ENCODE results near the gene NYAP1. TPM values are rescaled to one million over a fixed set of nuclear protein-coding genes. Genes with fewer than 3 reads are reported as not detected.
A peak's percentile ranks its signal among the peaks of the same experiment; 100 is the strongest.

Gene NYAP1
- total RNA-seq, 2 experiments from 2014 or later, result 0.66 to 0.75 TPM

DNA sequence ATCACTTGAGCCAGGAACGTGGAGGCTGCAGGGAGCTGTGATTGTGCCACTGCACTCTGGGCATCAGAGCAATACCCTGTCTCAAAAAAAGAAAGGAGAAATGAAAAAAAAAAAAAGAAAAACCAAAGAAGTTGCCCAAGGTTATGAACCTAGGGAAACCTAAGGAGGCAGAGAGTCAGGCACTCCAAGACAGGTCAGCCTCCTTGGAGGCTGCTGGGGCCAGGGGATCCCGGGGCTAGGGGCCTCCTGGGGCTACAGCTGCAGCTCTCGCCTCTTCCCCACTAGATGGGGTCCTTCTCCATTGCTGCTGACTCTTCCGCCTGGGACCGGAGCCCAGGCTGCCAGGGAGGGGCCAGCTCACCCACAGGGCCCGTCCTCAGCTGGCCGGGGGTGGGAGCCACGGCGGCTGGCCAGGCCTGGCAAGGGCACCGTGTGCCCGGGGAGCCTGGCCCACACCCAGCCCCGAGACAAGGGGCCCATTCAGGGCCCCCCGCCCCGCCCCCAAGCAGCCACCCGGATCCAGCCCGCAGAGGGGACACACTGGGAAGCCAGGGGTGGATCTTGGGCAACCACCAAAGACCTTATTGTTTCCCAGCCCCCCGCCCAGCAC is 17.9 kb upstream of the NYAP1 start:
- no peaks in the 10 kb centered on the region for H3K9me3 ChIP-seq (ENCODE audit: control insufficient read depth in 1 of 2, insufficient read depth in 1 of 2, low read length in 2 of 2)
- no peak for DNase-seq
- no peaks in the 10 kb centered on the region for H3K27me3 Mint-ChIP-seq
- TF ChIP-seq, protein P1, sequence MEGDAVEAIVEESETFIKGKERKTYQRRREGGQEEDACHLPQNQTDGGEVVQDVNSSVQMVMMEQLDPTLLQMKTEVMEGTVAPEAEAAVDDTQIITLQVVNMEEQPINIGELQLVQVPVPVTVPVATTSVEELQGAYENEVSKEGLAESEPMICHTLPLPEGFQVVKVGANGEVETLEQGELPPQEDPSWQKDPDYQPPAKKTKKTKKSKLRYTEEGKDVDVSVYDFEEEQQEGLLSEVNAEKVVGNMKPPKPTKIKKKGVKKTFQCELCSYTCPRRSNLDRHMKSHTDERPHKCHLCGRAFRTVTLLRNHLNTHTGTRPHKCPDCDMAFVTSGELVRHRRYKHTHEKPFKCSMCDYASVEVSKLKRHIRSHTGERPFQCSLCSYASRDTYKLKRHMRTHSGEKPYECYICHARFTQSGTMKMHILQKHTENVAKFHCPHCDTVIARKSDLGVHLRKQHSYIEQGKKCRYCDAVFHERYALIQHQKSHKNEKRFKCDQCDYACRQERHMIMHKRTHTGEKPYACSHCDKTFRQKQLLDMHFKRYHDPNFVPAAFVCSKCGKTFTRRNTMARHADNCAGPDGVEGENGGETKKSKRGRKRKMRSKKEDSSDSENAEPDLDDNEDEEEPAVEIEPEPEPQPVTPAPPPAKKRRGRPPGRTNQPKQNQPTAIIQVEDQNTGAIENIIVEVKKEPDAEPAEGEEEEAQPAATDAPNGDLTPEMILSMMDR (IDR thresholded peaks at IDR 0.05), result no peak
- no peak overlapping the region for H3K4me3 ChIP-seq (ENCODE audit: low read length)
- no peaks in the 10 kb centered on the region for H3K9me3 Mint-ChIP-seq
- H3K36me3 ChIP-seq (ENCODE audit: insufficient read depth, low read length), result peaks cover 66% of the 10 kb centered on the region
- no peaks in the 10 kb centered on the region for H3K27me3 ChIP-seq (ENCODE audit: control insufficient read depth in 1 of 2, insufficient read depth in 2 of 2, low read length in 2 of 2)
- no peak for ATAC-seq (ENCODE audit: poor library complexity)
- POLR2A ChIA-PET, result interaction anchor here (0.8 to 2.1 kb wide), 3 partner anchors 10 to 317 kb away, joined by 3 to 7 read pairs (median 5); partner anchors contain the start of genes LAMTOR4 and PPP1R35
- no peak overlapping the region for H3K4me3 Mint-ChIP-seq
- no peak overlapping the region for H3K27ac Mint-ChIP-seq
- H3K36me3 Mint-ChIP-seq (ENCODE audit: low read depth), result peaks cover 66% of the 10 kb centered on the region
- no peak overlapping the region for H3K27ac ChIP-seq (ENCODE audit: low read depth in 1 of 2, low read length in 2 of 2)
- H3K4me1 Mint-ChIP-seq (ENCODE audit: low read depth), result peaks cover 14% of the 10 kb centered on the region
- peaks cover 18% of the 10 kb centered on the region for H3K4me1 ChIP-seq (ENCODE audit: insufficient read depth, low read length)
- intact Hi-C loops (cut with DNase I, micrococcal nuclease), result loop anchor here in 1 of 2 experiments (10.0 kb wide), 1 partner anchor 589 kb away; no protein-coding TSS in a partner anchor
- CTCF ChIA-PET, result interaction anchor here (1.2 kb wide), 1 partner anchor 94 kb away, joined by 9 read pairs; no protein-coding TSS in a partner anchor

DNA sequence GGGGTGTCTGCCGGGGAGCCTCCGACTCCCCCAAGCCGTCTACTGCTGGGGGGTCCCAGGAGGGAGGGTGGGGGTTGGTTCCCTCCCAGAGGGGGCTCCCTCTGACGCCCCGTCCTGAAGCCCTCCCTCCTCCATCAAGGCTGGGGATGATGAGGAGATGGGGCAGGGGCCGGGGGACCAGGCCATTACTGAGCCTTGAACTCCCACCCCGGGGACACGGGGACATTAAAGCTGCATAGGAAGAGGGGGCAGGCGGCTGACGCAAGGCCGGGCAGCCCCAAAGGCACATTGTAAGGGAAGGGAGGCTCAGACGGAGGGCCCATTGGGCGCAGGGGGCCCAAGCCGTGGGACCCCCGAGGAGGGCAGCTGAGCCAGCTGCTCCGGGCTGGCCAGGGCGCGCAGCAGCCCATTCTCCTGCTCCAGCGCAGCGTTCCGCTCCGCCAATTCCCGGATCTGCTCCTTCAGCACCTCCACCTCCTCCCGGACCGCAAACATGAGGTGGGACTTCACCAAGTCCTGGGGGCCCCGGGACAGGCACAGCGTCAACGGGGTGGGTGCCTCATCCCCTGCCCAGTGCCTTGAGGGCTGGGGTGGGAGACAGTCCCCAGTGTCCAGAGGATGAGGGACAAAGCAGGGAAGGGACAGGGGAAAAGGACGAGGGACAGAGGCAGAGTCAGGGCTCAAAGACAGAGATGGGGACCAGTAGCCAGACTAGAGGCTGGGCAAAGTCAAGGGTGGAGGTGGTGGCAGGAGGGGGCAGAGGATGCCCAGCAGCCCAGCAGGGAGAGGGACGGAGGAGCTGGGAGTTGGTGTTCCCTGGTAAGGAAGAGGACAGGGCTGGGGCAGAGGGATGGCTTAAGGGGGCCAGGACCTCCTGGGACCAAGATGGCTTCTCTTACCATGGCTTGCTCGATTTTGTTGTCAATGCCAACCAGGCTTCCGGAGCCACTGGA is 16.8 kb upstream of the NYAP1 start:
- Histone ChIP-seq H3K9me3 (ENCODE audit: control insufficient read depth in 1 of 2, insufficient read depth in 1 of 2, low read length in 2 of 2) (no peaks in the 10 kb centered on the region), H3K4me1 (ENCODE audit: insufficient read depth, low read length) (peaks cover 18% of the 10 kb centered on the region), H3K4me3 (ENCODE audit: low read length) (no peak overlapping the region), H3K27ac (ENCODE audit: low read depth in 1 of 2, low read length in 2 of 2) (no peak overlapping the region), H3K36me3 (ENCODE audit: insufficient read depth, low read length) (peaks cover 65% of the 10 kb centered on the region), H3K27me3 (ENCODE audit: control insufficient read depth in 1 of 2, insufficient read depth in 2 of 2, low read length in 2 of 2) (no peaks in the 10 kb centered on the region)
- H3K36me3 Mint-ChIP-seq (ENCODE audit: low read depth), result peaks cover 65% of the 10 kb centered on the region
- POLR2A ChIA-PET, result interaction anchor here (0.5 to 2.1 kb wide), 2 partner anchors 31 to 1955 kb away, joined by 3 to 7 read pairs; partner anchors contain the start of gene PPP1R35
- TF ChIP-seq, protein P1 (IDR thresholded peaks at IDR 0.05), result no peak
- intact Hi-C loops (cut with DNase I, micrococcal nuclease), result loop anchor here in 1 of 2 experiments (10.0 kb wide), 1 partner anchor 588 kb away; no protein-coding TSS in a partner anchor
- DNase-seq (no peak), ATAC-seq (ENCODE audit: poor library complexity) (no peak)
- H3K27me3 Mint-ChIP-seq, result no peaks in the 10 kb centered on the region
- H3K4me1 Mint-ChIP-seq (ENCODE audit: low read depth), result peaks cover 15% of the 10 kb centered on the region
- H3K4me3 Mint-ChIP-seq, result no peak overlapping the region
- no peak overlapping the region for H3K27ac Mint-ChIP-seq
- CTCF ChIA-PET, result no interaction called here
- H3K9me3 Mint-ChIP-seq, result no peaks in the 10 kb centered on the region

DNA sequence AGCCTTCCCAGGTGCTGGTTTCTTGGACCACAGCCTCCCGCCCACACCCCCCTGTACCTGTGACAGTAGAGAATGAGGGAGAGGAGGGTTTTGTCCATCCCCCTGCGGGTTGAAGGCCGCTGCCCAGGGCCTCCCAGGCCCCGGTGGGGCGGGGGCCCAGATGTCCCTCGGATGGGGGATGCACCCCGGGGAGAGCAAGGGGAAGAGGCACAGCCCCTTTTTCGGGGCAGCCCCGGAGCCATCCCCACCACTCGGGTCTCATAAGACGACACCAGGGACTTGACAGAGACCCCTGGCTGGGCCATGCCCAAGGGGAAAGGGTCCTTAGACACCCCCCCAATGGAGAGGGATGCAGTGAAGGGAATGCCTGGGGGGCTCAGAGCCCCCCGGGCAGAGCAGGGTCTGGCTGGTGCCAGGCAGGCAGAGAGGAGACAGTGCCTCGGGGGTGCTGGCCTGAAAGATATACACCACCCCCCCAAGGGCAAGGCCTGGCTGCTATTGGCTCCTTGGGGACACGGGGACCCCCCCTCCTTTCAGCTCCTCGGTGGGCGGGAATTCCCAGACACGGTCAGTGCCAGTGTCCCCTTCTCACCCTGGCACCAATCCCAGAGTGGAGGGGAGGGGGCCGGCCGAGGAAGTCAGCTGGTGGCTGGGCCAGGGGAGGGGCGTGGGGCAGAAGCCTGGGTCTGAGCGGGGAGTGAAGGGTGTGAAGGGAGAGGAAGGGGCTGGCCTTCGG is 15.9 kb upstream of the NYAP1 start:
- DNase-seq, result peak in 1 of 14 experiments; percentile 32
- CTCF ChIA-PET, result interaction anchor here (1.9 kb wide), 1 partner anchor 11 kb away, joined by 9 read pairs; the partner anchor contains the start of gene TSC22D4
- H3K36me3 Mint-ChIP-seq (ENCODE audit: low read depth), result peaks cover 66% of the 10 kb centered on the region

More for the DNA sequence above, 15.9 kb upstream of the NYAP1 start:
- no peaks in the 10 kb centered on the region for H3K27me3 ChIP-seq (ENCODE audit: control insufficient read depth in 1 of 2, insufficient read depth in 2 of 2, low read length in 2 of 2)
- Mint-ChIP-seq H3K4me3 (no peak overlapping the region), H3K27me3 (no peaks in the 10 kb centered on the region), H3K9me3 (no peaks in the 10 kb centered on the region), H3K4me1 (ENCODE audit: low read depth) (peaks cover 16% of the 10 kb centered on the region), H3K27ac (no peak overlapping the region)
- ATAC-seq (ENCODE audit: poor library complexity), result no peak
- POLR2A ChIA-PET, result interaction anchor here (0.5 kb wide), 1 partner anchor 1954 kb away, joined by 3 read pairs; no protein-coding TSS in a partner anchor
- H3K4me1 ChIP-seq (ENCODE audit: insufficient read depth, low read length), result peaks cover 22% of the 10 kb centered on the region
- H3K36me3 ChIP-seq (ENCODE audit: insufficient read depth, low read length), result peaks cover 71% of the 10 kb centered on the region
- TF ChIP-seq, protein P1 (IDR thresholded peaks at IDR 0.05), result no peak
- no peak overlapping the region for H3K27ac ChIP-seq (ENCODE audit: low read depth in 1 of 2, low read length in 2 of 2)
- no peaks in the 10 kb centered on the region for H3K9me3 ChIP-seq (ENCODE audit: control insufficient read depth in 1 of 2, insufficient read depth in 1 of 2, low read length in 2 of 2)
- intact Hi-C loops (cut with DNase I, micrococcal nuclease), result loop anchor here (2.0 to 10.0 kb wide), 3 partner anchors 15 to 587 kb away; partner anchors contain the start of gene NYAP1 (in 1 of the 2)
- no peak overlapping the region for H3K4me3 ChIP-seq (ENCODE audit: low read length)

All from CD4-positive, alpha-beta T cell (primary cell).